SK-N-SH (cell line): ENCODE measurements around the gene STK17B. TPM values are rescaled to one million over a fixed set of nuclear protein-coding genes. Genes with fewer than 3 reads are reported as not detected.

ENCODE experiments used
- CTCF ChIA-PET: fragments of 300-600, 350-600 bp; formaldehyde crosslinking; extraction: SDS; loops from one replicate; lab custom pipeline; 2021; lab: Yijun Ruan, JAX
- POLR2A ChIA-PET: fragments of 350-600 bp; sonication (Branson Sonifier 250); formaldehyde crosslinking; extraction: SDS; loops from one replicate; lab custom pipeline; 2020; ENCODE audit warnings: antibody characterized with exemption, inconsistent platforms; lab: Yijun Ruan, JAX
- DNase-seq: peaks from one replicate; pipeline ENCODE4 v3.0.0; 2012
- H2AFZ ChIP-seq: fragments of 200-600 bp; sonication (generic); 2 replicates; pipeline ENCODE4 v1.8.1; 2016; ENCODE audit warnings: antibody characterized with exemption, mild to moderate bottlenecking, low read depth
- H3F3A ChIP-seq: fragments of 200-600 bp; sonication (generic); replicated peaks from 2 replicates; pipeline ENCODE3; 2016; ENCODE audit warnings: antibody characterized with exemption, mild to moderate bottlenecking; ENCODE audit not compliant: insufficient read depth
- H3K27ac ChIP-seq, 2 experiments: fragments of 200-500 bp in 1 of 2; fragments of 200-600 bp in 1 of 2; sonication (Bioruptor generic) in 1 of 2; sonication (generic), shearing (Covaris generic) in 1 of 2; 2 replicates each; pipeline versions ENCODE4 v1.5.1 to v1.6.1; 2014 to 2016; ENCODE audit warnings: low read depth in 2 of 2, inconsistent platforms in 1 of 2, low read length in 1 of 2, mild to moderate bottlenecking in 1 of 2, mixed read lengths in 1 of 2
- H3K27me3 ChIP-seq: fragments of 200-600 bp; sonication (generic), shearing (Covaris generic); 2 replicates; pipeline ENCODE4 v1.6.1; 2016; ENCODE audit warnings: mixed run types; ENCODE audit not compliant: insufficient read depth
- H3K36me3 ChIP-seq, 2 experiments: fragments of 200-500 bp in 1 of 2; fragments of 200-600 bp in 1 of 2; sonication (Bioruptor generic) in 1 of 2; sonication (generic) in 1 of 2; replicated peaks in 1 of 2; 2 replicates each; pipeline versions ENCODE3 to v1.5.1; 2014 to 2016; ENCODE audit warnings: low read length in 1 of 2, mild to moderate bottlenecking in 1 of 2; ENCODE audit not compliant: insufficient read depth in 2 of 2, control insufficient read depth in 1 of 2
- H3K4me1 ChIP-seq, 2 experiments: fragments of 200-500 bp in 1 of 2; fragments of 200-600 bp in 1 of 2; sonication (Bioruptor generic) in 1 of 2; sonication (generic), shearing (Covaris generic) in 1 of 2; 2 replicates each; pipeline versions ENCODE4 v1.5.1 to v1.6.1; 2014 to 2016; ENCODE audit warnings: low read depth in 1 of 2, low read length in 1 of 2, mixed run types in 1 of 2; ENCODE audit not compliant: insufficient read depth in 2 of 2, control insufficient read depth in 1 of 2
- H3K4me2 ChIP-seq: fragments of 200-600 bp; sonication (generic), shearing (Covaris generic); 2 replicates; pipeline ENCODE4 v1.6.1; 2017; ENCODE audit warnings: mixed run types
- H3K4me3 ChIP-seq, 2 experiments: fragments of 200-500 bp in 1 of 2; fragments of 200-600 bp in 1 of 2; sonication (Bioruptor generic) in 1 of 2; sonication (generic), shearing (Covaris generic) in 1 of 2; 2 replicates each; pipeline versions ENCODE4 v1.5.1 to v1.8.1; 2014 to 2016; ENCODE audit warnings: low read depth in 2 of 2, inconsistent platforms in 1 of 2, low read length in 1 of 2, mild to moderate bottlenecking in 1 of 2, mixed read lengths in 1 of 2, moderate library complexity in 1 of 2
- H3K79me2 ChIP-seq: fragments of 200-600 bp; sonication (generic); 2 replicates; pipeline ENCODE4 v1.8.1; 2017; ENCODE audit warnings: mild to moderate bottlenecking; ENCODE audit not compliant: insufficient read depth
- H3K9ac ChIP-seq: fragments of 200-600 bp; sonication (generic); 2 replicates; pipeline ENCODE4 v1.6.1; 2017; ENCODE audit warnings: mixed run types
- H3K9me2 ChIP-seq: fragments of 200-600 bp; sonication (generic); 2 replicates; pipeline ENCODE4 v1.6.1; 2017; ENCODE audit warnings: mixed run types
- H3K9me3 ChIP-seq: fragments of 200-600 bp; sonication (generic); 2 replicates; pipeline ENCODE4 v1.6.1; 2017; ENCODE audit warnings: mixed run types, mild to moderate bottlenecking, moderate library complexity
- H4K20me1 ChIP-seq: fragments of 200-600 bp; sonication (generic); 2 replicates; pipeline ENCODE4 v1.6.1; 2017; ENCODE audit warnings: mild to moderate bottlenecking, mixed run types; ENCODE audit not compliant: insufficient read depth
- CHD2 ChIP-seq: fragments of 150-350 bp; IDR thresholded peaks from 2 replicates; pipeline ENCODE4 v1.6.1; 2018; ENCODE audit warnings: low read length; ENCODE audit not compliant: partially characterized antibody
- FOXM1 ChIP-seq: IDR thresholded peaks from 2 replicates; pipeline ENCODE4 v1.4.0; 2012; ENCODE audit warnings: low read depth, mild to moderate bottlenecking
- GABPA ChIP-seq: IDR thresholded peaks from 2 replicates; pipeline ENCODE4 v1.4.0; 2012; ENCODE audit warnings: low read depth, mild to moderate bottlenecking
- GATA2 ChIP-seq: sonication (generic); formaldehyde crosslinking; IDR thresholded peaks from 2 replicates; pipeline ENCODE4 v1.5.0; 2020; ENCODE audit warnings: mild to moderate bottlenecking, missing genetic modification reagents
- MEF2A ChIP-seq: IDR thresholded peaks from 2 replicates; pipeline ENCODE4 v1.4.0; 2012; ENCODE audit warnings: low read depth, borderline replicate concordance
- MXI1 ChIP-seq: IDR thresholded peaks from 2 replicates; pipeline ENCODE4 v1.6.1; 2012; ENCODE audit warnings: mild to moderate bottlenecking, low read depth, low read length, improper control_type of control experiment
- NFIC ChIP-seq: IDR thresholded peaks from 2 replicates; pipeline ENCODE4 v1.4.0; 2012; ENCODE audit warnings: borderline replicate concordance
- NRF1 ChIP-seq: IDR thresholded peaks from 2 replicates; pipeline ENCODE4 v1.6.1; 2012; ENCODE audit warnings: low read depth, mild to moderate bottlenecking, low read length
- PBX3 ChIP-seq: IDR thresholded peaks from 2 replicates; pipeline ENCODE4; 2012
- RAD21 ChIP-seq: IDR thresholded peaks from 2 replicates; pipeline ENCODE4 v1.6.1; 2012; ENCODE audit warnings: mild to moderate bottlenecking, low read length
- TAF1 ChIP-seq: IDR thresholded peaks from 2 replicates; pipeline ENCODE4 v1.6.1; 2012; ENCODE audit warnings: low read depth, mild to moderate bottlenecking, low read length, moderate library complexity, borderline replicate concordance
- USF2 ChIP-seq: fragments of 150-350 bp; IDR thresholded peaks from 2 replicates; pipeline ENCODE4 v1.6.1; 2017; ENCODE audit warnings: antibody characterized with exemption, low read length, low read depth, borderline replicate concordance
- YY1 ChIP-seq: IDR thresholded peaks from 2 replicates; pipeline ENCODE4 v1.4.0; 2012; ENCODE audit warnings: low read depth, mild to moderate bottlenecking
- WGBS: methylation state at CpG from one replicate; pipeline ENCODE4 v1.1.6; 2017; ENCODE audit warnings: low lambda C conversion rate; 5-methylcytosine and 5-hydroxymethylcytosine counted together
- polyA plus RNA-seq, 3 experiments: library from polyadenylated mRNA; depleted of rRNA; stranded (reverse); fragments of >200 nt; gene quantifications; 2 replicates each; pipeline ENCODE4 v1.2.3, GENCODE V29; 2012
- TF ChIP-seq, protein P1 (sequence below): IDR thresholded peaks from 2 replicates; pipeline ENCODE4 v1.4.0; 2012; ENCODE audit warnings: low read depth, borderline replicate concordance
- TF ChIP-seq, protein P2 (sequence below): IDR thresholded peaks from 2 replicates; pipeline ENCODE4 v1.6.1; 2012; ENCODE audit warnings: mild to moderate bottlenecking, low read depth, low read length, moderate library complexity
- TF ChIP-seq, protein P3 (sequence below): fragments of 200-600 bp; sonication (generic); IDR thresholded peaks from 2 replicates; pipeline ENCODE4 v1.6.1; 2017; ENCODE audit warnings: antibody characterized with exemption, mild to moderate bottlenecking, moderate library complexity

Gene STK17B
- polyA plus RNA-seq, 1 of the 3 experiments (the other 2 are of a cell fraction): 5.1 TPM

DNA sequence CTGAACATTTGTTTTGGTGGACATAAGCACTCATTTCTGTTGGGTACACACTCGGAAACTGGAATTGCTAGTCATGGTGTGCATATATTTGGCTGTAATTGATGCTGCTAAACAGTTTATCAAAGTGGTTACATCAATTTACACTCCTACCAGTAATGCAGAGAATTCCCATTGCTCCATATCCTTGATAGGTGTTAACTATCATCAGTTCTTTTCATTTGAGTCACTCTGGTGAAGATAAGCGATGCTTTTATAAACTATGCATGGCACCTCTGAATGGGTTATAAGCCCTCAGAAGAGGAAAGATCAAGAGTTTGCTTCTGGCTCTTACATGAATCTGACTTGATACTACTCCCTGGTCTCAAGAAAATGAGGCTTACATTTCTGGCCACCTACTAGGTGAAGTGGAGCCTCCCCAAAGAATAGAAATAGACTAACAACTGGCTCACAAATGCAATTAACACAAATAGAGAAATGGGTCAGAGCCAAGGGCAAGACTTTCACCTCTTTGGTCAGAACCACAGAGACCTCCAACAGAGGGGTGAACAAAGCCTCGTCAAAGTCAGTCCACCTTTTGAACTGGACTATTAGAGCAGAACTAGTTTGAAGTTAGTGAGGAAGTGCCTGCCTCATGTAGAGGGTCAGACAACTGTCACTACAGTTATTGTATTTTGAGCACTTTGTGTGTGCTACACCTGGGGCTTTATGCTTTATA is 15.0 kb upstream of the STK17B start:
- no peak overlapping the region for H3K9ac ChIP-seq
- no peak overlapping the region for H3K4me3 ChIP-seq
- TF ChIP-seq NFIC (no peak), NRF1 (no peak), PBX3 (no peak), GABPA (no peak), MEF2A (no peak), MXI1 (no peak), FOXM1 (no peak)
- TF ChIP-seq, protein P1, sequence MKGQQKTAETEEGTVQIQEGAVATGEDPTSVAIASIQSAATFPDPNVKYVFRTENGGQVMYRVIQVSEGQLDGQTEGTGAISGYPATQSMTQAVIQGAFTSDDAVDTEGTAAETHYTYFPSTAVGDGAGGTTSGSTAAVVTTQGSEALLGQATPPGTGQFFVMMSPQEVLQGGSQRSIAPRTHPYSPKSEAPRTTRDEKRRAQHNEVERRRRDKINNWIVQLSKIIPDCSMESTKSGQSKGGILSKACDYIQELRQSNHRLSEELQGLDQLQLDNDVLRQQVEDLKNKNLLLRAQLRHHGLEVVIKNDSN: no peak
- no peaks in the 10 kb centered on the region for H4K20me1 ChIP-seq
- H3K27me3 ChIP-seq: no peaks in the 10 kb centered on the region
- ChIA-PET CTCF (no interaction called here), POLR2A (no interaction called here)
- peaks cover 10% of the 10 kb centered on the region for H3F3A ChIP-seq
- no peaks in the 10 kb centered on the region for H3K4me1 ChIP-seq
- H3K36me3 ChIP-seq: no peaks in the 10 kb centered on the region
- no peak for DNase-seq
- H3K79me2 ChIP-seq: no peaks in the 10 kb centered on the region
- no peak overlapping the region for H2AFZ ChIP-seq
- no peak overlapping the region for H3K4me2 ChIP-seq
- no peaks in the 10 kb centered on the region for H3K9me2 ChIP-seq
- H3K27ac ChIP-seq: no peak overlapping the region
- H3K9me3 ChIP-seq: no peaks in the 10 kb centered on the region
- WGBS: 80% methylated on average over 3 of the region's 3 CpGs

DNA sequence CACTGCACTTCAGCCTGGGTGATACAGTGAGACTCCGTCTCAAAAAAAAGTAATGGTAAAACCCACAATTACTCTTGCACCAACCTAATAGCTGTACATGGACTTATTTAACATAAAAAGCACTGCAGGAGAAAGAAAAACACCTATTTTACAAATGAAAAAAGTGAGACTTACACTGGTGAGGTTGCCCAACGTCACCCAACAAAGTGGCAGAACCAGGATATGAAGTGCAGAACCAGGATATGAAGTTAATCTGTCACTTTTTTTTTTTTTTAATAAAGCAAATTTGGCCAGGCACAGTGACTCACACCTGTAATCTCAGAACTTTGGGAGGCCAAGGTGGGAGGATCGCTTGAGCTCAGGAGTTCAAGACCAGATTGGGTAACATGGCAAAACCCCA is 13.5 kb upstream of the STK17B start:
- H3K9me2 ChIP-seq: no peaks in the 10 kb centered on the region
- DNase-seq: no peak
- POLR2A ChIA-PET: no interaction called here
- H3K9ac ChIP-seq: no peak overlapping the region
- H3F3A ChIP-seq: peaks cover 10% of the 10 kb centered on the region
- H3K4me2 ChIP-seq: no peak overlapping the region
- no peaks in the 10 kb centered on the region for H3K27me3 ChIP-seq
- WGBS: 86% methylated on average over 3 of the region's 3 CpGs
- H3K79me2 ChIP-seq: no peaks in the 10 kb centered on the region
- CTCF ChIA-PET: no interaction called here
- H3K4me1 ChIP-seq: no peaks in the 10 kb centered on the region
- no peaks in the 10 kb centered on the region for H4K20me1 ChIP-seq
- H3K9me3 ChIP-seq: no peaks in the 10 kb centered on the region
- no peak overlapping the region for H2AFZ ChIP-seq
- H3K4me3 ChIP-seq: no peak overlapping the region
- no peaks in the 10 kb centered on the region for H3K36me3 ChIP-seq
- no peak overlapping the region for H3K27ac ChIP-seq
- TF ChIP-seq, protein P1: no peak
- TF ChIP-seq NFIC (no peak), GATA2 (CRISPR knock-in tag) (no peak), FOXM1 (no peak), TAF1 (no peak), USF2 (no peak), RAD21 (no peak), YY1 (no peak), PBX3 (no peak), CHD2 (no peak)
- TF ChIP-seq, protein P2, sequence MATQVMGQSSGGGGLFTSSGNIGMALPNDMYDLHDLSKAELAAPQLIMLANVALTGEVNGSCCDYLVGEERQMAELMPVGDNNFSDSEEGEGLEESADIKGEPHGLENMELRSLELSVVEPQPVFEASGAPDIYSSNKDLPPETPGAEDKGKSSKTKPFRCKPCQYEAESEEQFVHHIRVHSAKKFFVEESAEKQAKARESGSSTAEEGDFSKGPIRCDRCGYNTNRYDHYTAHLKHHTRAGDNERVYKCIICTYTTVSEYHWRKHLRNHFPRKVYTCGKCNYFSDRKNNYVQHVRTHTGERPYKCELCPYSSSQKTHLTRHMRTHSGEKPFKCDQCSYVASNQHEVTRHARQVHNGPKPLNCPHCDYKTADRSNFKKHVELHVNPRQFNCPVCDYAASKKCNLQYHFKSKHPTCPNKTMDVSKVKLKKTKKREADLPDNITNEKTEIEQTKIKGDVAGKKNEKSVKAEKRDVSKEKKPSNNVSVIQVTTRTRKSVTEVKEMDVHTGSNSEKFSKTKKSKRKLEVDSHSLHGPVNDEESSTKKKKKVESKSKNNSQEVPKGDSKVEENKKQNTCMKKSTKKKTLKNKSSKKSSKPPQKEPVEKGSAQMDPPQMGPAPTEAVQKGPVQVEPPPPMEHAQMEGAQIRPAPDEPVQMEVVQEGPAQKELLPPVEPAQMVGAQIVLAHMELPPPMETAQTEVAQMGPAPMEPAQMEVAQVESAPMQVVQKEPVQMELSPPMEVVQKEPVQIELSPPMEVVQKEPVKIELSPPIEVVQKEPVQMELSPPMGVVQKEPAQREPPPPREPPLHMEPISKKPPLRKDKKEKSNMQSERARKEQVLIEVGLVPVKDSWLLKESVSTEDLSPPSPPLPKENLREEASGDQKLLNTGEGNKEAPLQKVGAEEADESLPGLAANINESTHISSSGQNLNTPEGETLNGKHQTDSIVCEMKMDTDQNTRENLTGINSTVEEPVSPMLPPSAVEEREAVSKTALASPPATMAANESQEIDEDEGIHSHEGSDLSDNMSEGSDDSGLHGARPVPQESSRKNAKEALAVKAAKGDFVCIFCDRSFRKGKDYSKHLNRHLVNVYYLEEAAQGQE: no peak
- TF ChIP-seq, protein P3, sequence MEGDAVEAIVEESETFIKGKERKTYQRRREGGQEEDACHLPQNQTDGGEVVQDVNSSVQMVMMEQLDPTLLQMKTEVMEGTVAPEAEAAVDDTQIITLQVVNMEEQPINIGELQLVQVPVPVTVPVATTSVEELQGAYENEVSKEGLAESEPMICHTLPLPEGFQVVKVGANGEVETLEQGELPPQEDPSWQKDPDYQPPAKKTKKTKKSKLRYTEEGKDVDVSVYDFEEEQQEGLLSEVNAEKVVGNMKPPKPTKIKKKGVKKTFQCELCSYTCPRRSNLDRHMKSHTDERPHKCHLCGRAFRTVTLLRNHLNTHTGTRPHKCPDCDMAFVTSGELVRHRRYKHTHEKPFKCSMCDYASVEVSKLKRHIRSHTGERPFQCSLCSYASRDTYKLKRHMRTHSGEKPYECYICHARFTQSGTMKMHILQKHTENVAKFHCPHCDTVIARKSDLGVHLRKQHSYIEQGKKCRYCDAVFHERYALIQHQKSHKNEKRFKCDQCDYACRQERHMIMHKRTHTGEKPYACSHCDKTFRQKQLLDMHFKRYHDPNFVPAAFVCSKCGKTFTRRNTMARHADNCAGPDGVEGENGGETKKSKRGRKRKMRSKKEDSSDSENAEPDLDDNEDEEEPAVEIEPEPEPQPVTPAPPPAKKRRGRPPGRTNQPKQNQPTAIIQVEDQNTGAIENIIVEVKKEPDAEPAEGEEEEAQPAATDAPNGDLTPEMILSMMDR: no peak
